HAP-1 (cell line): ENCODE results near the gene SMCO3.

Experiments
- DNase-seq, 2 experiments: peaks; one replicate each; pipeline ENCODE4 v3.0.0-alpha.2; 2016 to 2020; ENCODE audit warnings: low spot score in 2 of 2
- H3K27me3 ChIP-seq: fragments of 250-450 bp; sonication (Bioruptor Pico); 2 replicates; pipeline ENCODE4 v1.5.1; 2020; ENCODE audit warnings: low read depth, mild to moderate bottlenecking, moderate library complexity
- H3K36me3 ChIP-seq: fragments of 250-450 bp; sonication (Bioruptor Pico); replicated peaks from 2 replicates; pipeline ENCODE4 v1.5.1; 2020; ENCODE audit warnings: mild to moderate bottlenecking
- H3K4me1 ChIP-seq: fragments of 250-450 bp; sonication (Bioruptor Pico); 2 replicates; pipeline ENCODE4 v1.5.1; 2020; ENCODE audit warnings: mild to moderate bottlenecking
- H3K4me3 ChIP-seq: fragments of 250-450 bp; sonication (Bioruptor Pico); 2 replicates; pipeline ENCODE4 v1.5.1; 2020; ENCODE audit warnings: mild to moderate bottlenecking, moderate library complexity
- H3K9me3 ChIP-seq: fragments of 250-450 bp; sonication (Bioruptor Pico); 2 replicates; pipeline ENCODE4 v1.5.1; 2020; ENCODE audit warnings: mild to moderate bottlenecking, moderate library complexity
- in situ Hi-C: fragments of 300-500 bp; cut with MboI; formaldehyde crosslinking; loops from 3 replicates; pipeline ENCODE4 v1.14.3; 2020; ENCODE audit warnings: low sequenced_read_pairs, inconsistent platforms, mixed read lengths

SMCO3 gene

DNA sequence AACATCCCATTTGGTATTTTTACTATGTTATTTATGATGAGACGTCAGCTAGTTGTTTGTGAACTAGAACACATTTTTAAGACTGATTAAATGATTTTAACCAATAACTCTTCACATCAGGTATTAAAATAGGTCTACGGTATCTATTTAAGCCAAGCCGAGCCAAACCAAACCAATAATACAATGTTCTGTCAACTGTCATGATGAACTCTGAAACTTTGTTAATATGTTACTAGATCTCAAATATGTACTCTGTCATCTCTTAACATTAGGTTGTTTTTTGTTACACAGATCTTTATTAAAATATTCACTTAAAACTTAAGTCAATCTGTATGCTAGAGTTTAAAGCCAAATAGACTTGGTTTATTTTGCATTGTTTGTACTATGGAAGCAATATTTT is 28.3 kb upstream of the SMCO3 start:
- H3K27me3 ChIP-seq, result no peaks in the 10 kb centered on the region; the same call in 1 of the 2 replicates
- no peak overlapping the region for H3K4me3 ChIP-seq
- DNase-seq, result no peak
- in situ Hi-C loops, result no loop called here
- H3K9me3 ChIP-seq, result no peaks in the 10 kb centered on the region
- no peaks in the 10 kb centered on the region for H3K4me1 ChIP-seq
- no peaks in the 10 kb centered on the region for H3K36me3 ChIP-seq

GRCh38 chr12:14841761-14842160 is 27.8 kb upstream of the SMCO3 start:
- Histone ChIP-seq H3K4me3 (no peak overlapping the region), H3K36me3 (no peaks in the 10 kb centered on the region), H3K9me3 (no peaks in the 10 kb centered on the region), H3K4me1 (no peaks in the 10 kb centered on the region), H3K27me3 (no peaks in the 10 kb centered on the region; the same call in 1 of the 2 replicates)
- in situ Hi-C loops, result no loop called here
- DNase-seq, result no peak

DNA sequence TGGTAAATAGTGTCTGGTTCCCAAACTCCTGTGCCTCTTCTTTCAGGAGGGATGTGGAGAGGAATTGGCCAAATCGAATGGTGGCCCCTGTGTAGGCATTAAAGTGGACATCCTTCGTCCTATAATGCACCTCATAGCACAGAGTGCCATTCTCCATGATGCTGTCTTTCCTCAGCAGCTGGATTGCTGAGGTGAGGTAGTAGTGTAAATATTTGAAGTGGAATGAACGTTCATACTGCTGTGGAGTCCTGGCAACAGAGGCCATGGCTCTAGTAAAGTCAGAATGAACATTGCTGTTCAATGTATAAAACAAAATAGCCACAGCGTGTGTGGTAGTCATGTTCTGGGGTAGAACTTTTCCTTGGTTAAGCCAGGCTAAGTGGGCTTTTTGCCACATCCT is 26.6 kb upstream of the SMCO3 start:
- H3K27me3 ChIP-seq, result no peaks in the 10 kb centered on the region; the same call in 1 of the 2 replicates
- in situ Hi-C loops, result no loop called here
- H3K4me3 ChIP-seq, result no peak overlapping the region
- H3K4me1 ChIP-seq, result no peaks in the 10 kb centered on the region
- H3K36me3 ChIP-seq, result no peaks in the 10 kb centered on the region
- no peak for DNase-seq
- no peaks in the 10 kb centered on the region for H3K9me3 ChIP-seq

DNA sequence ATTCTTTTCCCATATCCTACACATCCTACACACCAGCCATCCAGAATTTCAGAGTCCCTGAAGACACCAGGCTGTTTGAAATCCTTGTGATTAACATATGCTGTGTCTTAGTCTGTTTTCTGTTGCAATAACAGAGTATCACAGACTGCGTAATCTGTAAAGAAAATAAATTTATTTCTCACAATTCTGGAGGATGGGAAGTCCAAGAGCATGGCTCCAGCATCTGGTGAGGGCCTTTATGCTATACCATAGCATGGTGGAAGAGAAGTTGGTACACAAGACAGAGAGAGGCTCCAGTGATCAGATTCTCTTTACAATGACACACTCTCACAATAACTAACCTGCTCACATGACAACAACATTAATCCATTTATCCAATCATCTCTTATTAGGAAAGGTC is 25.3 kb upstream of the SMCO3 start:
- peaks cover under 1% of the 10 kb centered on the region; the same call in 1 of the 2 replicates for H3K27me3 ChIP-seq
- no peaks in the 10 kb centered on the region for H3K9me3 ChIP-seq
- DNase-seq, result no peak
- H3K36me3 ChIP-seq, result no peaks in the 10 kb centered on the region
- in situ Hi-C loops, result no loop called here
- no peak overlapping the region for H3K4me3 ChIP-seq
- no peaks in the 10 kb centered on the region for H3K4me1 ChIP-seq

GRCh38 chr12:14836336-14837210 is 22.6 kb upstream of the SMCO3 start:
- Histone ChIP-seq H3K4me3 (no peak overlapping the region), H3K9me3 (no peaks in the 10 kb centered on the region), H3K4me1 (no peaks in the 10 kb centered on the region), H3K27me3 (peaks cover 4% of the 10 kb centered on the region; the same call in 1 of the 2 replicates), H3K36me3 (no peaks in the 10 kb centered on the region)
- in situ Hi-C loops, result no loop called here
- DNase-seq, result no peak

GRCh38 chr12:14834509-14834908 is 20.5 kb upstream of the SMCO3 start:
- DNase-seq, result no peak
- no peak overlapping the region for H3K4me3 ChIP-seq
- in situ Hi-C loops, result no loop called here
- H3K9me3 ChIP-seq, result no peaks in the 10 kb centered on the region
- no peaks in the 10 kb centered on the region for H3K4me1 ChIP-seq
- H3K36me3 ChIP-seq, result no peaks in the 10 kb centered on the region
- H3K27me3 ChIP-seq, result peaks cover 4% of the 10 kb centered on the region; the same call in 1 of the 2 replicates

DNA sequence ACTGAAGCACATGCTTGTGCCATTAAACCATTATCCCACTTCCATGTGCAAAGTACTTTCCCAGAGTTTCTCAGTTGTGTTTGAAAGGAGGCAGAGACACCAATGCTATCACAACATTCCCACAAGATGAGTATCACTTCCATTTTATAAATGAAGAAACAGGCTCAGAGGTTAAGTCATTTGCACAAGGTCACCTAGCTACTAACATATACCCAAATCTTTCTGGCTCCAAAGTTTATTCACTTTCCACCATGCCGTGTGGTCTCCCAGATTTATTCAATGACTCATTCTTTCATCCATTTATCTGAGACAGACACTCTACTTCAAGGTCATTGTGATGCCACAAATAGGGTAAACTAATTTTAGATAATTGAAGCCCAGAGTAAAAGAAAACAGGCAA is 20.0 kb upstream of the SMCO3 start:
- peaks cover 6% of the 10 kb centered on the region; the same call in 1 of the 2 replicates for H3K27me3 ChIP-seq
- H3K4me1 ChIP-seq, result no peaks in the 10 kb centered on the region
- no peaks in the 10 kb centered on the region for H3K36me3 ChIP-seq
- no peak overlapping the region for H3K4me3 ChIP-seq
- no peaks in the 10 kb centered on the region for H3K9me3 ChIP-seq
- DNase-seq, result no peak
- in situ Hi-C loops, result no loop called here

GRCh38 chr12:14833336-14833735 is 19.4 kb upstream of the SMCO3 start:
- in situ Hi-C loops, result no loop called here
- DNase-seq, result no peak
- Histone ChIP-seq H3K4me1 (no peaks in the 10 kb centered on the region), H3K36me3 (no peaks in the 10 kb centered on the region), H3K9me3 (no peaks in the 10 kb centered on the region), H3K4me3 (no peak overlapping the region), H3K27me3 (peaks cover 6% of the 10 kb centered on the region; the same call in 1 of the 2 replicates)

DNA sequence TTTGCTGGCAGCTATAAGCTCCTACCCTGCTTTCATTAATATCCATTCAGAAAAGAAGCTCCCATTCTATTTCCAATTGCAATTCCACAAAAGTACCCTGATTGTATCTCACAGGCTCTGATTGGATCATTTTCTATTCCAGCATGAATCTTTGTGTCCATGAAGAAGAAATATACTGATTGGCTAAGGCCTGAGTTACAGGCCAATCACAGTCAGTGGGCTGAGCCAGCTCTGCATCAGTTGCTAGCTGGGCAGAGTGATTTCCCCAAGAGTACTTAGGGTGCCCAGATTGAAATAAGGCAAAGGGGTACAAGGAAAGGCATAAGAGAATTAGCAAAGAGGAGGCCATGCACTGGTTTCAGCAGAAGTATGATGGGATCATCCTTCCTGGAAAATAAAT is 14.9 kb upstream of the SMCO3 start:
- DNase-seq, result no peak
- Histone ChIP-seq H3K9me3 (no peaks in the 10 kb centered on the region), H3K4me3 (no peak overlapping the region), H3K4me1 (no peaks in the 10 kb centered on the region), H3K27me3 (peaks cover 3% of the 10 kb centered on the region; the same call in 1 of the 2 replicates), H3K36me3 (no peaks in the 10 kb centered on the region)
- in situ Hi-C loops, result no loop called here

DNA sequence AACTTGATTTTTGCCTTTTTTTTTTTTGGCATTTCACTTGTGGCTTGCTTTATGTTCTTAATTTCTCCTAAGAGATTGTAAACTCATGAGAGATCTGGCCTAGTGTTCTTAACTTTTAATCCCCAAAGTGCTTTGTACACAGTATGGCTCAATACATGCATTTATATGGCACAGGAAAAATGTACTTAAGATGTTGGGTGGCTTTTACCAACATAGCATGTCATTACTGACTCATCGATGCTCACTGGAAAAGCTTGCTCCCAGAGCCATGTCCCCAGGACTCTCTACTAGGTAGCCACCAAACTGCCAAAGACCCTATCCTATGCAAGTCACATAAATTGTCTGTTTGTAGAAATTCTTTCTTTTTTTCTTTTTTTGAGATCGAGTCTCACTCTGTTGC is 13.1 kb upstream of the SMCO3 start:
- in situ Hi-C loops, result no loop called here
- Histone ChIP-seq H3K9me3 (no peaks in the 10 kb centered on the region), H3K4me1 (no peaks in the 10 kb centered on the region), H3K27me3 (peaks cover 3% of the 10 kb centered on the region; the same call in 1 of the 2 replicates), H3K36me3 (no peaks in the 10 kb centered on the region), H3K4me3 (no peak overlapping the region)
- no peak for DNase-seq

DNA sequence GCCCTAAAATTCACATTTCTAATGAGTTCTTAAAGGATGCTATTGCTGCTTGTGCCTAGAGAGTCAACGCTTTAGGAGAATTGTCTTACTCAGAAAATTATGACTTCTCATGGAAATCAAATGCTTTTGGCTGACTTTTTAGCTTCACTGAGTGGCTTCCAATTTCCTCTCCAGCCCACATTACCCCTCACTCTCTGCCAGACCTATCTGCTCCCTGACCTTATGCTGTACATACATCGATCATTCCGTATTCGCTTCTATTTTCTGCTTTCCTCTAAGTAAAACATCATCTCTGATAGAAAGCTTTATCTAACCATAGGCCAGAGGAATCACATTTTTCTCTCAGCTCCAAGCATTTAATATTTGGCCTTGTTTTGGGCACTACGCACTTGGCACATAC is 12.5 kb upstream of the SMCO3 start:
- in situ Hi-C loops, result no loop called here
- Histone ChIP-seq H3K27me3 (peaks cover 3% of the 10 kb centered on the region; the same call in 1 of the 2 replicates), H3K4me1 (no peaks in the 10 kb centered on the region), H3K9me3 (no peaks in the 10 kb centered on the region), H3K36me3 (no peaks in the 10 kb centered on the region), H3K4me3 (no peak overlapping the region)
- DNase-seq, result no peak

DNA sequence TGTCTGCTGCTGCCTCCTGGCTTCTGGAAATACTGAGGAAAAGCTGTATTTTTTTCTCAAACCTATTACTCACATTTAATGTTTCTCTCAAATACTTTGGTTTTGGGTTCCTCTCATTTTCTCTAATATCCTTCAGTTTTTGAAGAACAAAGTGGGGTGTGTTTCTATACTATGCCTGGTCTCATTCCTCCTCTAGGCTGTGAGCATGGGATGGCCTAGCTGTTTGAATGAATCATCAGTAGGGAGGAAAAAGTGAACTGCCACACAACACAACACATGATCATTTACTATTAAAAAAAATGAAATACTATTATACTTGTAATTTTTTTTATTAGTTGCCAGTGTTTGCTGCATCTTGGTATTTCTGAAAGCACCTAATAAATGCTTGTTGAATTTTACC is 11.3 kb upstream of the SMCO3 start:
- H3K4me1 ChIP-seq, result no peaks in the 10 kb centered on the region
- in situ Hi-C loops, result no loop called here
- no peaks in the 10 kb centered on the region for H3K36me3 ChIP-seq
- H3K4me3 ChIP-seq, result no peak overlapping the region
- H3K27me3 ChIP-seq, result peaks cover 3% of the 10 kb centered on the region; the same call in 1 of the 2 replicates
- DNase-seq, result no peak
- no peaks in the 10 kb centered on the region for H3K9me3 ChIP-seq

- no peaks in the 10 kb centered on the region for H3K27me3 ChIP-seq
- no peaks in the 10 kb centered on the region for H3K9me3 ChIP-seq
- no peaks in the 10 kb centered on the region for H3K4me1 ChIP-seq
- no peak overlapping the region for H3K4me3 ChIP-seq
- DNase-seq, result no peak
- in situ Hi-C loops, result no loop called here
- H3K36me3 ChIP-seq, result no peaks in the 10 kb centered on the region
Observed at GRCh38 chr12:14824012-14824634, 10.1 kb upstream of the SMCO3 start.

- no peak overlapping the region for H3K4me3 ChIP-seq
- no peaks in the 10 kb centered on the region for H3K4me1 ChIP-seq
- H3K9me3 ChIP-seq, result no peaks in the 10 kb centered on the region
- no peaks in the 10 kb centered on the region for H3K36me3 ChIP-seq
- in situ Hi-C loops, result no loop called here
- no peak for DNase-seq
- H3K27me3 ChIP-seq, result peaks cover 3% of the 10 kb centered on the region; the same call in 1 of the 2 replicates
Observed at GRCh38 chr12:14811486-14811885, 2.5 kb downstream of the SMCO3 start.
